Neural progenitor cell (in vitro differentiated cells): ENCODE results near the gene ENTREP3.

ENCODE experiments used
- EZH2 ChIP-seq: fragments of 200-600 bp; sonication (generic); IDR thresholded peaks from 2 replicates; pipeline ENCODE4 v1.6.1; 2017; ENCODE audit warnings: antibody characterized with exemption, mild to moderate bottlenecking, moderate library complexity
- EZH2phosphoT487 ChIP-seq: fragments of 200-600 bp; sonication (generic); IDR thresholded peaks from 2 replicates; pipeline ENCODE4 v1.6.1; 2017; ENCODE audit warnings: antibody characterized with exemption
- TF ChIP-seq, protein P1 (sequence below): fragments of 200-600 bp; sonication (generic); IDR thresholded peaks from 2 replicates; pipeline ENCODE4 v1.5.1; 2017; ENCODE audit warnings: antibody characterized with exemption, mild to moderate bottlenecking

DNA sequence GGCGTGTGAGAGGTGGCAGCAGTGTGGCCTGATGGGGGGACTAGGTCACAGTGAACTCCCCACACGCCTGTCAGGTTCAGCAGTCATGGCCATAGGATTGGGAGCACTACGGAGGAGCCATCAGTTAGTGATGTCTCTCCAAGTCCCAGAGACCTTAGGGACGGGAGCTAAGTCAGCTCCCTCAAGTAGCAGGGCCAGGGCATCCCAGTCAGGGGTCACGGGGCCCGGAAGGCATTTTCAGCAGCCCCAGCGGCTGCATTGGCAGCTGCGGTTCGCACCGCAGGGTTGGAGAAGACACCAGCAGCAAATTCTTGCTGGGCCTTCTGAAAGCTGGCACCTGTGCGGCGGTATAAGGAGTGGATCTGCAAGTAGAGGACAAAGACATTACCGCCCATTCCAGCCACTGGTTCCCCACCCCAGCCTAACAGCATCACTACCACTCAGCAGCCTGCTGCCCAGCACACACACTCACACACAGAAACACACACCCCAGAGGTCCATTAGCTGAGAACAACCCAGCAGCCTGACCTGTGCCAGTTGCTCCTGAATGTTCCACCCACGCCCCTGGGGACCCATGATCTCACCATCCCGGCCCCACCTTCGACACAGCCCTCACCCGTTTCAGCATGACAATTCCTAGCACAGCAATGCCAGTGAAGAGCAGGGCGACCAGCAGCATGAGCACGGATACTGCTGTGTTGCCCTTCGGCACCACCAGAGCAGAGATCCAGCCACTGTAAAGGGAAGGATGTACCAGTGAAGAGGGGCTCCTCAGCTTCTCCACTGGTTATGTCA, 972 bp upstream of the ENTREP3 start:
- TF ChIP-seq, protein P1, sequence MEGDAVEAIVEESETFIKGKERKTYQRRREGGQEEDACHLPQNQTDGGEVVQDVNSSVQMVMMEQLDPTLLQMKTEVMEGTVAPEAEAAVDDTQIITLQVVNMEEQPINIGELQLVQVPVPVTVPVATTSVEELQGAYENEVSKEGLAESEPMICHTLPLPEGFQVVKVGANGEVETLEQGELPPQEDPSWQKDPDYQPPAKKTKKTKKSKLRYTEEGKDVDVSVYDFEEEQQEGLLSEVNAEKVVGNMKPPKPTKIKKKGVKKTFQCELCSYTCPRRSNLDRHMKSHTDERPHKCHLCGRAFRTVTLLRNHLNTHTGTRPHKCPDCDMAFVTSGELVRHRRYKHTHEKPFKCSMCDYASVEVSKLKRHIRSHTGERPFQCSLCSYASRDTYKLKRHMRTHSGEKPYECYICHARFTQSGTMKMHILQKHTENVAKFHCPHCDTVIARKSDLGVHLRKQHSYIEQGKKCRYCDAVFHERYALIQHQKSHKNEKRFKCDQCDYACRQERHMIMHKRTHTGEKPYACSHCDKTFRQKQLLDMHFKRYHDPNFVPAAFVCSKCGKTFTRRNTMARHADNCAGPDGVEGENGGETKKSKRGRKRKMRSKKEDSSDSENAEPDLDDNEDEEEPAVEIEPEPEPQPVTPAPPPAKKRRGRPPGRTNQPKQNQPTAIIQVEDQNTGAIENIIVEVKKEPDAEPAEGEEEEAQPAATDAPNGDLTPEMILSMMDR: no peak
- TF ChIP-seq EZH2phosphoT487 (no peak), EZH2 (no peak)
